Lung (tissue), 12 donors: ENCODE data around the gene TEX50. TPM values are rescaled to one million over a fixed set of nuclear protein-coding genes. Genes with fewer than 3 reads are reported as not detected.
"Not testable (repeated sequence)": the region's sequence is repeated elsewhere in the genome, so short reads cannot be mapped to it uniquely, and the experiment has no call there.

ENCODE experiments used
- ATAC-seq: fragments of 200-7000 bp; cut with Tn5 transposase; one replicate; pipeline ENCODE4 v1.9.1; 2020; ENCODE audit warnings: moderate number of reproducible peaks; ENCODE audit not compliant: insufficient read depth, low FRiP score
- DNase-seq, 3 donors: peaks; one replicate each; pipeline ENCODE4 v3.0.0-alpha.2; 2013 to 2017
- H3K27ac ChIP-seq, 2 donors: one replicate each; pipeline ENCODE4 v1.5.1; 2013; ENCODE audit warnings: mild to moderate bottlenecking in 2 of 2, moderate library complexity in 2 of 2, control low read depth in 1 of 2, inconsistent platforms in 1 of 2, low read depth in 1 of 2, low read length in 1 of 2
- H3K27me3 ChIP-seq, 3 donors: one replicate each; pipeline ENCODE4 v1.5.1; 2013; ENCODE audit warnings: low read length in 2 of 3; ENCODE audit not compliant: control insufficient read depth in 3 of 3, insufficient read depth in 3 of 3
- H3K36me3 ChIP-seq, 4 donors: one replicate each; pipeline ENCODE4 v1.5.1; 2013; ENCODE audit warnings: low read length in 4 of 4, mild to moderate bottlenecking in 1 of 4, moderate library complexity in 1 of 4; ENCODE audit not compliant: control insufficient read depth in 4 of 4, insufficient read depth in 4 of 4
- H3K4me1 ChIP-seq, 5 donors: one replicate each; pipeline ENCODE4 v1.5.1; 2013; ENCODE audit warnings: low read length in 5 of 5, mild to moderate bottlenecking in 2 of 5, moderate library complexity in 1 of 5; ENCODE audit not compliant: control insufficient read depth in 5 of 5, insufficient read depth in 5 of 5
- H3K4me3 ChIP-seq: one replicate; pipeline ENCODE4 v1.5.1; 2013; ENCODE audit warnings: mild to moderate bottlenecking, control low read depth, moderate library complexity
- H3K9ac ChIP-seq, 2 donors: one replicate each; pipeline ENCODE4 v1.5.1; 2013; ENCODE audit warnings: low read length in 2 of 2, control low read depth in 1 of 2; ENCODE audit not compliant: insufficient read depth in 1 of 2
- H3K9me3 ChIP-seq, 4 donors: one replicate each; pipeline ENCODE4 v1.5.1; 2013; ENCODE audit warnings: low read length in 3 of 4, mild to moderate bottlenecking in 1 of 4, moderate library complexity in 1 of 4; ENCODE audit not compliant: control insufficient read depth in 4 of 4, insufficient read depth in 3 of 4
- CTCF ChIP-seq: IDR thresholded peaks from 2 replicates; pipeline ENCODE4 v1.5.1; 2012; ENCODE audit warnings: mild to moderate bottlenecking; ENCODE audit errors: control extremely low read depth, extremely low read depth
- WGBS, 2 donors: extraction: QIAGEN DNeasy Blood & Tissue Kit; methylation state at CpG; one replicate each; pipeline ENCODE4 v1.1.7; 2013; 5-methylcytosine and 5-hydroxymethylcytosine counted together
- polyA plus RNA-seq, 2 donors: library from polyadenylated mRNA; stranded (reverse); fragments of 200-250 nt; gene quantifications; one replicate each; pipeline ENCODE4 v1.2.1, GENCODE V29; 2013
- total RNA-seq, 2 donors: library from RNA; depleted of rRNA in 1 of 2; stranded (reverse); fragments of >200 nt in 1 of 2; gene quantifications; one replicate each; pipeline ENCODE4 v1.2.1, GENCODE V29; 2014 to 2021
- donor health status: control.
- donor health status: control.
- donor health status: Bipolar disorder and iron deficiency.
- donor health status: healthy.
- donor health status: DM: yes; HTN: yes; CAD: no.

TEX50 gene
- total and polyA plus RNA-seq, 4 donors: not detected

- TF ChIP-seq CTCF: no peak
- H3K4me3 ChIP-seq: no peak overlapping the region
- no peak for DNase-seq
- ATAC-seq: no peak
- no peaks in the 10 kb centered on the region for H3K4me1 ChIP-seq
- no peak overlapping the region for H3K27ac ChIP-seq
- H3K9me3 ChIP-seq: peaks cover 0 to 5% (median 0%) of the 10 kb centered on the region in 4 donors
- H3K27me3 ChIP-seq: no peaks in the 10 kb centered on the region
- no peak overlapping the region for H3K9ac ChIP-seq
- H3K36me3 ChIP-seq: no peaks in the 10 kb centered on the region
- WGBS, 2 donors: 79 to 88% methylated on average over 4 of the region's 4 CpGs
Measured at GRCh38 chr1:173616859-173617258, 18.3 kb upstream of the TEX50 start.

- H3K27ac ChIP-seq: no peak overlapping the region
- H3K4me3 ChIP-seq: no peak overlapping the region
- no peaks in the 10 kb centered on the region for H3K36me3 ChIP-seq
- ATAC-seq (no peak), DNase-seq (no peak)
- no peaks in the 10 kb centered on the region for H3K4me1 ChIP-seq
- H3K9me3 ChIP-seq: peaks cover 0 to 3% (median 0%) of the 10 kb centered on the region in 4 donors
- H3K27me3 ChIP-seq: no peaks in the 10 kb centered on the region
- H3K9ac ChIP-seq: no peak overlapping the region
- no peak for TF ChIP-seq CTCF
Measured at GRCh38 chr1:173627269-173627668, 7.9 kb upstream of the TEX50 start.

- H3K9ac ChIP-seq: no peak overlapping the region
- no peak for ATAC-seq
- no peak for TF ChIP-seq CTCF
- peaks cover 0 to 3% (median 0%) of the 10 kb centered on the region in 4 donors for H3K9me3 ChIP-seq
- no peak for DNase-seq
- H3K4me3 ChIP-seq: no peak overlapping the region
- 86 to 92% methylated on average over 3 of the region's 3 CpGs for WGBS, 2 donors
- H3K27me3 ChIP-seq: no peaks in the 10 kb centered on the region
- H3K36me3 ChIP-seq: no peaks in the 10 kb centered on the region
- H3K4me1 ChIP-seq: no peaks in the 10 kb centered on the region
- H3K27ac ChIP-seq: no peak overlapping the region
Measured at GRCh38 chr1:173628888-173629287, 6.2 kb upstream of the TEX50 start.

GRCh38 chr1:173637236-173638042 lies 2.3 kb downstream of the TEX50 start:
- WGBS, 2 donors: 90 to 91% methylated on average over 6 of the region's 6 CpGs
- ATAC-seq: not testable (repeated sequence)

More at GRCh38 chr1:173637236-173638042, 2.3 kb downstream of the TEX50 start:
- H3K4me1 ChIP-seq, DNase-seq, H3K4me3 ChIP-seq, H3K9ac ChIP-seq, H3K27me3 ChIP-seq, H3K9me3 ChIP-seq, H3K36me3 ChIP-seq, H3K27ac ChIP-seq: not testable (repeated sequence)
